Uterus (tissue), 2 donors: Measurements from ENCODE around the gene ARG1.
"Not testable (repeated sequence)": the region's sequence is repeated elsewhere in the genome, so short reads cannot be mapped to it uniquely, and the experiment has no call there.

Experiments
- POLR2A ChIP-seq, 2 donors: fragments of 450-650 bp; IDR thresholded peaks; one replicate each; pipeline ENCODE4 v1.6.1; 2016; ENCODE audit warnings: antibody characterized with exemption in 2 of 2, mild to moderate bottlenecking in 1 of 2, moderate library complexity in 1 of 2
- TF ChIP-seq, protein P1 (sequence below), 4 experiments: fragments of 200-600 bp in 2 of 4; fragments of 450-650 bp in 2 of 4; sonication (generic) in 2 of 4; IDR thresholded peaks; one replicate each; pipeline ENCODE4 v1.5.1; 2016 to 2019; ENCODE audit warnings: antibody characterized with exemption in 4 of 4, mild to moderate bottlenecking in 2 of 4, moderate library complexity in 1 of 4

DNA sequence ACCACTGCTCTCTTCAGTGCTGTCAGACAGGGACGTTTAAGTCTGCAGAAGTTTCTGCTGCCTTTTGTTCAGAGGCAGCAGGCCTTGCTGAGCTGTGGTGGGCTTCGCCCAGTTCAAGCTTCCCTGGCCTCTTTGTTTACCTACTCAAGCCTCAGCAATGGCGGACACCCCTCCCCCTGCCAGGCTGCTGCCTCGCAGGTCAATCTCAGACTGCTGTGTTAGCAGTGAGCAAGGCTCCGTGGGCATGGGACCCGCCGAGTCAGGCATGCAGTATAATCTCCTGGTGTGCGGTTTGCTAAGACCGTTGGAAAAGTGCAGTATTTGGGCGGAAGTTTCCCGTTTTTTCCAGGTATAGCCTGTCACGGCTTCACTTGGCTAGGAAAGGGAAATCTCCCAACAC, 41.3 kb upstream of the ARG1 start:
- TF ChIP-seq, protein P1, sequence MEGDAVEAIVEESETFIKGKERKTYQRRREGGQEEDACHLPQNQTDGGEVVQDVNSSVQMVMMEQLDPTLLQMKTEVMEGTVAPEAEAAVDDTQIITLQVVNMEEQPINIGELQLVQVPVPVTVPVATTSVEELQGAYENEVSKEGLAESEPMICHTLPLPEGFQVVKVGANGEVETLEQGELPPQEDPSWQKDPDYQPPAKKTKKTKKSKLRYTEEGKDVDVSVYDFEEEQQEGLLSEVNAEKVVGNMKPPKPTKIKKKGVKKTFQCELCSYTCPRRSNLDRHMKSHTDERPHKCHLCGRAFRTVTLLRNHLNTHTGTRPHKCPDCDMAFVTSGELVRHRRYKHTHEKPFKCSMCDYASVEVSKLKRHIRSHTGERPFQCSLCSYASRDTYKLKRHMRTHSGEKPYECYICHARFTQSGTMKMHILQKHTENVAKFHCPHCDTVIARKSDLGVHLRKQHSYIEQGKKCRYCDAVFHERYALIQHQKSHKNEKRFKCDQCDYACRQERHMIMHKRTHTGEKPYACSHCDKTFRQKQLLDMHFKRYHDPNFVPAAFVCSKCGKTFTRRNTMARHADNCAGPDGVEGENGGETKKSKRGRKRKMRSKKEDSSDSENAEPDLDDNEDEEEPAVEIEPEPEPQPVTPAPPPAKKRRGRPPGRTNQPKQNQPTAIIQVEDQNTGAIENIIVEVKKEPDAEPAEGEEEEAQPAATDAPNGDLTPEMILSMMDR (IDR thresholded peaks at IDR 0.05) = not testable (repeated sequence)
- TF ChIP-seq POLR2A (IDR thresholded peaks at IDR 0.05) = not testable (repeated sequence)
